ENCODE measurements around the gene KCNK7. TPM values are rescaled to one million over a fixed set of nuclear protein-coding genes. Genes with fewer than 3 reads are reported as not detected.

Gene KCNK7
- total RNA-seq, 1 donor from 2014 or later = not detected

DNA sequence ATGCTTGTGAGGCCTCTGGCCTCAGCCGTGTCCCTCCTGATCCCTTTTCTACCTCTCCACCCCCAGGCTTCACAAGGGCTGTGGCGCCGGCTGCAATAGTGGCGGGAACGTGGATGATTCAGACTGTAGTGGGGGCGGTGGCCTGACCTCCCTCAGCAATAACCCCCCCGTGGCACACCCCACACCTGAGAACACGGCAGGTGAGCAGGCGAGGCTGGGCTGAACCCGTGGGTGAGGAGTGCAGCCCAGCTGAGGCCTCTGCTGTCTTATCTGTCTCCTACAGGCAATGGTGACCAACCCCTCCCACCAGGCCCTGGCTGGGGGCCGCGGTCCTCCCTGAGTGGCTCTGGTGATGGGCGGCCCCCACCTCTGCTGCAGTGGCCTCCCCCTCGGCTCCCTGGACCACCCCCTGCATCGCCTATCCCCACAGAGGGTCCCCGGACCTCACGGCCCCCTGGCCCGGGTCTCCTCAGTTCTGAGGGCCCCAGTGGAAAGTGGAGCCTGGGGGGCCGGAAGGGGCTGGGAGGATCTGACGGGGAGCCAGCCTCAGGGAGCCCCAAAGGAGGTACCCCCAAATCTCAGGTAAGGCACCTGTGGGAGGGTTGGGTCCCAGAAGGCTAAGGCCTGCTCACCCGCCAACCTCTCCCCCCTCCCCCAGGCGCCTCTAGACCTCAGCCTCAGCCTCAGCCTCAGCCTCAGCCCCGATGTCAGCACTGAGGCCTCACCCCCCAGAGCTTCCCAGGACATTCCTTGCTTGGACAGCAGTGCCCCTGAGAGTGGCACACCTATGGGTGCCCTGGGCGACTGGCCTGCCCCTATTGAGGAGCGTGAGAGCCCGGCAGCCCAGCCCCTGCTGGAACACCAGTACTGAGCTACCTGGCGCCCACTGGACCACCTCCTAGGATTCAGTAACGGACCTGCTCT, 40.8 kb upstream of the KCNK7 start:
- no peaks in the 10 kb centered on the region for H3K9me3 ChIP-seq
- no peak overlapping the region for H3K27ac ChIP-seq
- intact Hi-C loops (cut with DNase I) = no loop called here
- H3K27me3 ChIP-seq = no peaks in the 10 kb centered on the region
- H3K36me3 ChIP-seq = peaks cover 42 to 49% of the 10 kb centered on the region in 2 donors
- TF ChIP-seq, protein P1, sequence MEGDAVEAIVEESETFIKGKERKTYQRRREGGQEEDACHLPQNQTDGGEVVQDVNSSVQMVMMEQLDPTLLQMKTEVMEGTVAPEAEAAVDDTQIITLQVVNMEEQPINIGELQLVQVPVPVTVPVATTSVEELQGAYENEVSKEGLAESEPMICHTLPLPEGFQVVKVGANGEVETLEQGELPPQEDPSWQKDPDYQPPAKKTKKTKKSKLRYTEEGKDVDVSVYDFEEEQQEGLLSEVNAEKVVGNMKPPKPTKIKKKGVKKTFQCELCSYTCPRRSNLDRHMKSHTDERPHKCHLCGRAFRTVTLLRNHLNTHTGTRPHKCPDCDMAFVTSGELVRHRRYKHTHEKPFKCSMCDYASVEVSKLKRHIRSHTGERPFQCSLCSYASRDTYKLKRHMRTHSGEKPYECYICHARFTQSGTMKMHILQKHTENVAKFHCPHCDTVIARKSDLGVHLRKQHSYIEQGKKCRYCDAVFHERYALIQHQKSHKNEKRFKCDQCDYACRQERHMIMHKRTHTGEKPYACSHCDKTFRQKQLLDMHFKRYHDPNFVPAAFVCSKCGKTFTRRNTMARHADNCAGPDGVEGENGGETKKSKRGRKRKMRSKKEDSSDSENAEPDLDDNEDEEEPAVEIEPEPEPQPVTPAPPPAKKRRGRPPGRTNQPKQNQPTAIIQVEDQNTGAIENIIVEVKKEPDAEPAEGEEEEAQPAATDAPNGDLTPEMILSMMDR (IDR thresholded peaks at IDR 0.05) = no peak
- peaks cover 2 to 10% of the 10 kb centered on the region in 2 donors for H3K4me1 ChIP-seq
- H3K4me3 ChIP-seq = no peak overlapping the region
- no peak for DNase-seq (ENCODE audit: low spot score in 2 of 2)

GRCh38 chr11:65634905-65635731, 39.5 kb upstream of the KCNK7 start:
- peaks cover 51 to 62% of the 10 kb centered on the region in 2 donors for H3K36me3 ChIP-seq

DNA sequence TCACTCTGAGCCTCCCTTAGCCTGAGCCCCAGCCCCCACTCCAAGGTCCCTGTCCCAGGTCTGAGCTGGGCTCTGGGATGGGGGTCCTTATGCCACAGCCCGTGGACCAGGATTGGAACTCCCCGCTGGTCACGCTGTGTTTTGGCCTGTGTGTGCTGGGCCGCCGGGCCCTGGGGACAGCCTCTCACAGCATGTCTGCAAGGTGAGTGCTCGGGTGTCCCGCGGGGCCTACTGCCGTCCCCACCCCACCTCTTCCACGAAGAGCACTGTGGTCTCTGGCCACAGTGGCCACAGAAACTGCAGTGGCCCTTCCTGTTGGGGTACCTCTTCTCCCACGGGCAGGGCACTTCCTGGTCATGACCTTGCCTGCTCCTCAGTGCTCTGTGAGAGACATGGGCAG, 38.8 kb upstream of the KCNK7 start:
- no peak overlapping the region for H3K27ac ChIP-seq
- no peak for DNase-seq (ENCODE audit: low spot score in 2 of 2)
- no peaks in the 10 kb centered on the region for H3K9me3 ChIP-seq
- no peaks in the 10 kb centered on the region for H3K27me3 ChIP-seq
- H3K36me3 ChIP-seq = peaks cover 58 to 68% of the 10 kb centered on the region in 2 donors
- intact Hi-C loops (cut with DNase I) = no loop called here
- H3K4me1 ChIP-seq = peaks cover 2 to 7% of the 10 kb centered on the region in 2 donors
- H3K4me3 ChIP-seq = no peak overlapping the region
- TF ChIP-seq, protein P1 (IDR thresholded peaks at IDR 0.05) = no peak

More at GRCh38 chr11:65634905-65635731, 39.5 kb upstream of the KCNK7 start:
- no peak overlapping the region for H3K4me3 ChIP-seq
- no peak for DNase-seq (ENCODE audit: low spot score in 2 of 2)
- no peaks in the 10 kb centered on the region for H3K27me3 ChIP-seq
- no peaks in the 10 kb centered on the region for H3K9me3 ChIP-seq
- TF ChIP-seq, protein P1 (IDR thresholded peaks at IDR 0.05) = no peak
- H3K27ac ChIP-seq = no peak overlapping the region
- peaks cover 2 to 10% of the 10 kb centered on the region in 2 donors for H3K4me1 ChIP-seq
- intact Hi-C loops (cut with DNase I) = no loop called here

DNA sequence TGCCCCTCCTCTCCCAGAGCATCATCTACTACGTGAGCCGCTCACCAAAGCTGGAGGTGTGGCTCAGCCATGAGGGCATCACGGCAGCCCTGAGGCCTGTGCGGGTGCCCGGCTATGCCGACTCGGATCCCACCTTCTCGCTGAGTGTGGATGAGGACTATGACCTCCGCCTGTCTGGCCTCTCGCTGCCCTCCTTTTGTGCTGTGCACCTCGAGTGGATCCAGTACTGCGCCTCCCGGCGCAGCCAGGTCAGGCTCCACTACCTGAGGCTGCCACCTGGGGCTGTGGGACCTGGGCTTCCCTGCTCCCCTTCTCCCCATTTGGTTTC, 38.5 kb upstream of the KCNK7 start:
- peaks cover 61 to 72% of the 10 kb centered on the region in 2 donors for H3K36me3 ChIP-seq
- TF ChIP-seq, protein P1 (IDR thresholded peaks at IDR 0.05) = no peak
- intact Hi-C loops (cut with DNase I) = no loop called here

DNA sequence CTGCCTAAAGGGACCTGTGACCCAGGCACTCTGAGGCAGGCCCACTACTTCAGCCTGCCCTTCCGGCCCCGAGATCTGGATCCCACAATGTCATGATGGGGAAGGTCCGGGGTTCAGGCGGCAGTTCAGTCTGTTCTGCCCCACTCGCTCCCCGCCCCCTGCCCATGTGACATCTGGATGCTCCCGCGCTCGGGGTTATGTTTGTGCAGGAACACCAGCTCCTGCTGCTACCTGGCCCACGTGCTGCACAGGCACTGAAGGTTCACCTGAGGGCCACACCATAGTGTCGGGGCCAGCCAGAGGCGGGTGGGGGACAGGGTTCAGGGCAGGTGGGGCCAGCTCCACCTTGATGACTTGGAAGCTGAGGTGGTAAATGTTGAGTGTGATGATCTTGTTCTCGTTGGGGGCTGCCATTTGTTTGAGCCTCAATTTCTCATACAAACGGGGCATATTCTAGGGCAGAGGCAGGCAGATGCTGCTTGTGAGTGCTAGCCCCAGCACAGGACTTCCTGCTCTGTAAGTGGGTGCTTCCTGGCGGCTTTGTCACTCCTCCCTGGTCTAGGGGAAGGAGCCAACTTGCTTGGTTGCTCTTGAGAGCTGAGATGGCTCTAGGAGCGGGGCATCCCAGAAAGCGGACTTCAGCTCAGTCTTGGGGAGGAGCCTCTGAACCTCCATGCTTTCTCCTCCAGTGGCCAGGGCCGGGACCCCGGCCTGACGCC, 37.9 kb upstream of the KCNK7 start:
- Histone ChIP-seq H3K27me3 (no peaks in the 10 kb centered on the region), H3K9me3 (no peaks in the 10 kb centered on the region), H3K4me3 (no peak overlapping the region), H3K4me1 (peaks cover 2 to 7% of the 10 kb centered on the region in 2 donors), H3K36me3 (peaks cover 67 to 77% of the 10 kb centered on the region in 2 donors), H3K27ac (no peak overlapping the region)
- intact Hi-C loops (cut with DNase I) = no loop called here
- DNase-seq (ENCODE audit: low spot score in 2 of 2) = no peak
- TF ChIP-seq, protein P1 (IDR thresholded peaks at IDR 0.05) = no peak

More for the DNA sequence above, 38.5 kb upstream of the KCNK7 start:
- Histone ChIP-seq H3K4me1 (peaks cover 2 to 7% of the 10 kb centered on the region in 2 donors), H3K27ac (no peak overlapping the region), H3K4me3 (no peak overlapping the region), H3K27me3 (no peaks in the 10 kb centered on the region), H3K9me3 (no peaks in the 10 kb centered on the region)
- no peak for DNase-seq (ENCODE audit: low spot score in 2 of 2)
